ENCODE measurements around the gene ELAPOR1. TPM values are rescaled to one million over a fixed set of nuclear protein-coding genes. Genes with fewer than 3 reads are reported as not detected.

The ELAPOR1 gene
- total and polyA plus RNA-seq, 9 of the 15 experiments (the other 6 are each of a cell fraction or from before 2014, with no cell fraction given) = 0.07 to 1.2 (median 0.18) TPM

DNA sequence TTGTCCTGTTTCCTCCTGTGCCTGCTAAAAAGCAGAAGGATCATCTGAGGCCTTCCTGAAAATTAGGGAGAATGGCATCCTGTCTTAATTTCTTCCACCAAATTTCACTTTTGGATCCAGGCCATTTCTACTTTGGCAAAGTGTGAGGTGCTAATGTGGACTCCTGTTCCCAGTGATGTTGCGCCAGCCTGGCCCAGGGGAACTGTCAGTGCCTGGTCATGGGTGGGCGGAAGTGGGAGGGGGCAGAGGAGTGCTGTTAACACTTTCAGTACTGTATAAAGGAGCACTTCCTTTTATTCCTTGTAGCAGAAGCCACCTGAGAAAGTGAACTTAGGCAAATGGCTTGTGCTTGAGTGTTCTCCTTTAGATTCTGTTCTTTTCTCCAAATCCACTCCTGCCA, 19.9 kb downstream of the ELAPOR1 start (continued):
- TF ChIP-seq, protein P1, sequence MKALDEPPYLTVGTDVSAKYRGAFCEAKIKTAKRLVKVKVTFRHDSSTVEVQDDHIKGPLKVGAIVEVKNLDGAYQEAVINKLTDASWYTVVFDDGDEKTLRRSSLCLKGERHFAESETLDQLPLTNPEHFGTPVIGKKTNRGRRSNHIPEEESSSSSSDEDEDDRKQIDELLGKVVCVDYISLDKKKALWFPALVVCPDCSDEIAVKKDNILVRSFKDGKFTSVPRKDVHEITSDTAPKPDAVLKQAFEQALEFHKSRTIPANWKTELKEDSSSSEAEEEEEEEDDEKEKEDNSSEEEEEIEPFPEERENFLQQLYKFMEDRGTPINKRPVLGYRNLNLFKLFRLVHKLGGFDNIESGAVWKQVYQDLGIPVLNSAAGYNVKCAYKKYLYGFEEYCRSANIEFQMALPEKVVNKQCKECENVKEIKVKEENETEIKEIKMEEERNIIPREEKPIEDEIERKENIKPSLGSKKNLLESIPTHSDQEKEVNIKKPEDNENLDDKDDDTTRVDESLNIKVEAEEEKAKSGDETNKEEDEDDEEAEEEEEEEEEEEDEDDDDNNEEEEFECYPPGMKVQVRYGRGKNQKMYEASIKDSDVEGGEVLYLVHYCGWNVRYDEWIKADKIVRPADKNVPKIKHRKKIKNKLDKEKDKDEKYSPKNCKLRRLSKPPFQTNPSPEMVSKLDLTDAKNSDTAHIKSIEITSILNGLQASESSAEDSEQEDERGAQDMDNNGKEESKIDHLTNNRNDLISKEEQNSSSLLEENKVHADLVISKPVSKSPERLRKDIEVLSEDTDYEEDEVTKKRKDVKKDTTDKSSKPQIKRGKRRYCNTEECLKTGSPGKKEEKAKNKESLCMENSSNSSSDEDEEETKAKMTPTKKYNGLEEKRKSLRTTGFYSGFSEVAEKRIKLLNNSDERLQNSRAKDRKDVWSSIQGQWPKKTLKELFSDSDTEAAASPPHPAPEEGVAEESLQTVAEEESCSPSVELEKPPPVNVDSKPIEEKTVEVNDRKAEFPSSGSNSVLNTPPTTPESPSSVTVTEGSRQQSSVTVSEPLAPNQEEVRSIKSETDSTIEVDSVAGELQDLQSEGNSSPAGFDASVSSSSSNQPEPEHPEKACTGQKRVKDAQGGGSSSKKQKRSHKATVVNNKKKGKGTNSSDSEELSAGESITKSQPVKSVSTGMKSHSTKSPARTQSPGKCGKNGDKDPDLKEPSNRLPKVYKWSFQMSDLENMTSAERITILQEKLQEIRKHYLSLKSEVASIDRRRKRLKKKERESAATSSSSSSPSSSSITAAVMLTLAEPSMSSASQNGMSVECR (CRISPR knock-in tag; IDR thresholded peaks at IDR 0.05) = no peak
- TF ChIP-seq POU5F1 (IDR thresholded peaks at IDR 0.05; ENCODE audit: borderline replicate concordance, low read depth, low read length, partially characterized antibody) = no peak
- TF ChIP-seq EGR1 (conservative IDR thresholded peaks at IDR 0.05) = peak; percentile 79
- TF ChIP-seq FOXK1 (CRISPR knock-in tag; IDR thresholded peaks at IDR 0.05; ENCODE audit: borderline replicate concordance) = no peak
- TF ChIP-seq, protein P2, sequence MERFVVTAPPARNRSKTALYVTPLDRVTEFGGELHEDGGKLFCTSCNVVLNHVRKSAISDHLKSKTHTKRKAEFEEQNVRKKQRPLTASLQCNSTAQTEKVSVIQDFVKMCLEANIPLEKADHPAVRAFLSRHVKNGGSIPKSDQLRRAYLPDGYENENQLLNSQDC (CRISPR knock-in tag; IDR thresholded peaks at IDR 0.05) = no peak
- TF ChIP-seq HOXB6 (CRISPR knock-in tag; IDR thresholded peaks at IDR 0.05; ENCODE audit: borderline replicate concordance) = no peak
- no peak for TF ChIP-seq ETV5 (CRISPR knock-in tag; IDR thresholded peaks at IDR 0.05; ENCODE audit: low read depth)
- TF ChIP-seq PHB2 (IDR thresholded peaks at IDR 0.05; ENCODE audit: low read depth) = no peak
- peak; percentile 19; the same call in 1 of the 2 replicates for TF ChIP-seq ZNF507 (tag; conservative IDR thresholded peaks at IDR 0.05)
- TF ChIP-seq, protein P3, sequence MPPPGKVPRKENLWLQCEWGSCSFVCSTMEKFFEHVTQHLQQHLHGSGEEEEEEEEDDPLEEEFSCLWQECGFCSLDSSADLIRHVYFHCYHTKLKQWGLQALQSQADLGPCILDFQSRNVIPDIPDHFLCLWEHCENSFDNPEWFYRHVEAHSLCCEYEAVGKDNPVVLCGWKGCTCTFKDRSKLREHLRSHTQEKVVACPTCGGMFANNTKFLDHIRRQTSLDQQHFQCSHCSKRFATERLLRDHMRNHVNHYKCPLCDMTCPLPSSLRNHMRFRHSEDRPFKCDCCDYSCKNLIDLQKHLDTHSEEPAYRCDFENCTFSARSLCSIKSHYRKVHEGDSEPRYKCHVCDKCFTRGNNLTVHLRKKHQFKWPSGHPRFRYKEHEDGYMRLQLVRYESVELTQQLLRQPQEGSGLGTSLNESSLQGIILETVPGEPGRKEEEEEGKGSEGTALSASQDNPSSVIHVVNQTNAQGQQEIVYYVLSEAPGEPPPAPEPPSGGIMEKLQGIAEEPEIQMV (tag; conservative IDR thresholded peaks at IDR 0.05; ENCODE audit: low read depth) = no peak
- TF ChIP-seq, protein P4, sequence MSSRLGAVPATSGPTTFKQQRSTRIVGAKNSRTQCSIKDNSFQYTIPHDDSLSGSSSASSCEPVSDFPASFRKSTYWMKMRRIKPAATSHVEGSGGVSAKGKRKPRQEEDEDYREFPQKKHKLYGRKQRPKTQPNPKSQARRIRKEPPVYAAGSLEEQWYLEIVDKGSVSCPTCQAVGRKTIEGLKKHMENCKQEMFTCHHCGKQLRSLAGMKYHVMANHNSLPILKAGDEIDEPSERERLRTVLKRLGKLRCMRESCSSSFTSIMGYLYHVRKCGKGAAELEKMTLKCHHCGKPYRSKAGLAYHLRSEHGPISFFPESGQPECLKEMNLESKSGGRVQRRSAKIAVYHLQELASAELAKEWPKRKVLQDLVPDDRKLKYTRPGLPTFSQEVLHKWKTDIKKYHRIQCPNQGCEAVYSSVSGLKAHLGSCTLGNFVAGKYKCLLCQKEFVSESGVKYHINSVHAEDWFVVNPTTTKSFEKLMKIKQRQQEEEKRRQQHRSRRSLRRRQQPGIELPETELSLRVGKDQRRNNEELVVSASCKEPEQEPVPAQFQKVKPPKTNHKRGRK (tag; IDR thresholded peaks at IDR 0.05) = no peak
- TF ChIP-seq DMBX1 (CRISPR knock-in tag; IDR thresholded peaks at IDR 0.05; ENCODE audit: borderline replicate concordance) = no peak
- TF ChIP-seq ZNF764 (CRISPR knock-in tag; IDR thresholded peaks at IDR 0.05; ENCODE audit: low read depth) = no peak
- TF ChIP-seq, protein P5, sequence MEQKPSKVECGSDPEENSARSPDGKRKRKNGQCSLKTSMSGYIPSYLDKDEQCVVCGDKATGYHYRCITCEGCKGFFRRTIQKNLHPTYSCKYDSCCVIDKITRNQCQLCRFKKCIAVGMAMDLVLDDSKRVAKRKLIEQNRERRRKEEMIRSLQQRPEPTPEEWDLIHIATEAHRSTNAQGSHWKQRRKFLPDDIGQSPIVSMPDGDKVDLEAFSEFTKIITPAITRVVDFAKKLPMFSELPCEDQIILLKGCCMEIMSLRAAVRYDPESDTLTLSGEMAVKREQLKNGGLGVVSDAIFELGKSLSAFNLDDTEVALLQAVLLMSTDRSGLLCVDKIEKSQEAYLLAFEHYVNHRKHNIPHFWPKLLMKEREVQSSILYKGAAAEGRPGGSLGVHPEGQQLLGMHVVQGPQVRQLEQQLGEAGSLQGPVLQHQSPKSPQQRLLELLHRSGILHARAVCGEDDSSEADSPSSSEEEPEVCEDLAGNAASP (IDR thresholded peaks at IDR 0.05) = no peak
- no peak for TF ChIP-seq ESRRB (CRISPR knock-in tag; IDR thresholded peaks at IDR 0.05; ENCODE audit: borderline replicate concordance)
- 0 out of 2 replicates have a peak, but pooled peaks have one; percentile 6 for TF ChIP-seq NFE2 (IDR thresholded peaks at IDR 0.05; ENCODE audit: low read depth)
- no peak for TF ChIP-seq KDM5B (IDR thresholded peaks at IDR 0.05; ENCODE audit: insufficient replicate concordance, low read depth, low read length)
- no peak for TF ChIP-seq STAG1 (CRISPR knock-in tag; IDR thresholded peaks at IDR 0.05; ENCODE audit: borderline replicate concordance)
- no peak for TF ChIP-seq ZNF354B (CRISPR knock-in tag; IDR thresholded peaks at IDR 0.05)
- TF ChIP-seq NFXL1 (CRISPR knock-in tag; IDR thresholded peaks at IDR 0.05) = no peak

All from K562 (cell line).